Heart left ventricle (tissue), 13 donors: ENCODE results near the gene MAGI1.

Source experiments
- CTCF ChIP-seq, 12 donors: fragments of 200-600 bp; sonication (generic) in 4 of 12; IDR thresholded peaks; one replicate each; pipeline versions ENCODE4 v1.5.0 to v1.8.0; 2018 to 2022; ENCODE audit warnings: antibody characterized with exemption in 12 of 12, mild to moderate bottlenecking in 5 of 12
- POLR2A ChIP-seq, 2 donors: fragments of 450-650 bp; IDR thresholded peaks; one replicate each; pipeline ENCODE4 v1.6.1; 2017; ENCODE audit warnings: antibody characterized with exemption in 2 of 2, mild to moderate bottlenecking in 2 of 2, moderate library complexity in 2 of 2
- donor health status: ischemic (EF 13 %, LVEDD 7.1; RV severe dilation, severe dysfunction).
- donor health status: DM: no; HTN: yes; CAD: no.
- donor health status: DM: no; HTN: no; CAD: no.
- donor health status: ischemic (EF 25% LVEDD 6.9; RV normal size, moderate dysfunction).
- donor health status: ischemic (EF 25% LVEDD 5.7; RV mildly dilated, moderate dysfunction).
- donor health status: ischemic (EF 35%, LVEDD 5.7; RV mildly dilated, moderate dysfunction).
- donor health status: nonischemic (EF 11% LVEDD 7.7; RV severe dilation, severe dysfunction).
- donor health status: DM: yes; HTN: yes; CAD: no.
- donor health status: PGD.
- donor health status: ischemic (EF 29% LVEDD 5.4; RV normal size, mild dysfunction).
- donor health status: nonischemic (EF 23%, LVEDD 6.1; RV moderate dilation, normal function).

- no peak for TF ChIP-seq CTCF (IDR thresholded peaks at IDR 0.05)
- no peak for TF ChIP-seq POLR2A (IDR thresholded peaks at IDR 0.05)
These were observed 413.4 kb downstream of the MAGI1 start for GRCh38 chr3:65625305-65625704.
